Activated CD4-positive, alpha-beta T cell treated with anti-CD3 and anti-CD28 coated beads, Interleukin-2, Interleukin-4, amounts not matched to agents 100 ng/mL and 50 ng/mL, durations not matched to agents 16 hours and 8 hours (primary cell): ENCODE data around the gene FCHO2.
"Not testable (repeated sequence)": the region's sequence is repeated elsewhere in the genome, so short reads cannot be mapped to it uniquely, and the experiment has no call there.

Experiments
- DNase-seq: peaks from one replicate; pipeline ENCODE4 v3.0.0-alpha.2; 2020; ENCODE audit warnings: low spot score

FCHO2 gene, protein sequence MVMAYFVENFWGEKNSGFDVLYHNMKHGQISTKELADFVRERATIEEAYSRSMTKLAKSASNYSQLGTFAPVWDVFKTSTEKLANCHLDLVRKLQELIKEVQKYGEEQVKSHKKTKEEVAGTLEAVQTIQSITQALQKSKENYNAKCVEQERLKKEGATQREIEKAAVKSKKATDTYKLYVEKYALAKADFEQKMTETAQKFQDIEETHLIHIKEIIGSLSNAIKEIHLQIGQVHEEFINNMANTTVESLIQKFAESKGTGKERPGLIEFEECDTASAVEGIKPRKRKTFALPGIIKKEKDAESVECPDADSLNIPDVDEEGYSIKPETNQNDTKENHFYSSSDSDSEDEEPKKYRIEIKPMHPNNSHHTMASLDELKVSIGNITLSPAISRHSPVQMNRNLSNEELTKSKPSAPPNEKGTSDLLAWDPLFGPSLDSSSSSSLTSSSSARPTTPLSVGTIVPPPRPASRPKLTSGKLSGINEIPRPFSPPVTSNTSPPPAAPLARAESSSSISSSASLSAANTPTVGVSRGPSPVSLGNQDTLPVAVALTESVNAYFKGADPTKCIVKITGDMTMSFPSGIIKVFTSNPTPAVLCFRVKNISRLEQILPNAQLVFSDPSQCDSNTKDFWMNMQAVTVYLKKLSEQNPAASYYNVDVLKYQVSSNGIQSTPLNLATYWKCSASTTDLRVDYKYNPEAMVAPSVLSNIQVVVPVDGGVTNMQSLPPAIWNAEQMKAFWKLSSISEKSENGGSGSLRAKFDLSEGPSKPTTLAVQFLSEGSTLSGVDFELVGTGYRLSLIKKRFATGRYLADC

DNA sequence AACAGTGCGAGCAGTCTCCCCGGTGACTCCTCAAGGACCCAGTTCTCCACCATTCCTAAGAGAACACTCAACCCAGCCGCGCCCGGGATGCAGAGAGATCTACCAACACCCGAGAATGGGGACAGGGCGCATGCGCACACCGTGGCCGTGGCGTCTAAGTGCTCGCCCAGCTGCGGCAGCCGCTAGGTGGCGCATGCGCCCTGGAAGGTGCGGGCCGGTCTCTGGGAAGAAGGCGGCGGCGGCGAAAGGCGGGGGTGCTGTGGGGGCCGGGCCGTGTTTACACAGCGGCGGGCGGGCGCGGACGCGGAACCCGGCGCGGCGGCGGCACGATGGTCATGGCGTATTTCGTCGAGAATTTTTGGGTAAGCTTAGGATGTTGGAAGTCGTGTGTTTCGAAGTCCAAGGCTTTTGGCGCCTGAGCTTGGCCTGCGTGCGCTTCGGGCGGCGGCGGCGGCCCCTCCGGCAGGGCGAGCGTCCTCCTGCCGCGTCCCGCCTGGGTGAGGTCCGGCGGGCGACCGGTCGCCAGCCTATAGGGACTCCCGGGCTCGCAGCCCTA is at the start of gene FCHO2:
Gene FCHO2, plus strand, starts transcription at position 274 of the 556 bp plus-strand sequence. Its CDS starts 56 bp downstream, at position 330.
- DNase-seq: peak; percentile 96

DNA sequence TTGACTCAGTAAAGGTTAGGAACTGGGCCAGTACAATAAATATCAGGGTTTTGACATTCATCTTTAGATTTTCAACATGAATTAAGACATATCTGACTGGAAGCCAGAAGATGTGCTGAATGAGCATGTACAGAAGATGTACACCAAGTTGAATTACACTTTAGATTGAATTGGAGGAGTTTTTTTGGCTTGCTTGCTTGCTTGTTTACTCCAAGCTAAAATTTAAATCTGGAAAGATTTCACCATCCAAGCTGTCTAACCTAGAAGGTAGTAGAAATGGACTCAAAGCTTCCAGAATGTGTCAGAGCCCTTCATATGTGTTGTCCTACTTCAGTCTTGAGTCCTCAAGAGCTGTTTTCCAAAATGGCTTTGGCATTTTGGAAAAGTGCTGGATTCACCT is 49.0 kb upstream of the FCHO2 start:
- DNase-seq: no peak

DNA sequence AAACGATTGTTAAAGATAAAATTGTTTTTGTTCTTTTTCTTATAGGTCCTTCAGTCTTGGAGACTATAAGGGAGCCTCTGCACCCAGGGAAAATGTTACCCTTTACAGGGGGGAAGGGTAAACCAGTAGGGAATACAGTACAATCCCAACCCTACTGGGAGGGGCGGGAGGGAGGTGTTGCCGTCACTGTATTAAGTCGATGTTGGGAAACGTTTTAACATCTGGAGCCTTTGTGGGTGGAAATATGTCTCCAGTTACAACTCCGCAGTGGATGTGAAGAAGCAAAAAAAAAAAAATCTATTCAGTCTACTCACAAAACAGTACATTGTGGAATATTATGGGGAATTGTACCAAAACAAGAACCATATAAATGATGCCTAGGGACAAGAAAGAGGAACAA is 47.2 kb upstream of the FCHO2 start:
- DNase-seq: no peak

DNA sequence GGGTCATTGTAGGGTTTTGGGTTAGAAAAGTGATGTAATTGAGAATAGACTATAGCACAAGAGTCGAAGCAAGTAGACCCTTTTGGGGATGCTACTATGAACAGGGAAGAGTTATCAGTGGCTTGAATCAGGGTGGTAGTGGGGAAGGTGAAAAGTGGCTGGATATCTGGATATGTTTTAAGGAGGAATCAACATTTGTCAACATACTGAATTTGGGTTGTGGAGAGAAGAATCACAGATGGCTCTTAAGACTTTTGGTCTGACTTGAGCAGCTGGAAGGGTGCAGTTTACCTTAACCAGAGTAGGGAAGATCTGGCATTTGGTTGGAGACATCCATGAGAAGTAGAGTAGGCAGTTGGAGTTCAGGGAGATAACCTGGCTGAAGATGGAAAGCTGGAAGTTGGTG is 38.5 kb upstream of the FCHO2 start:
- no peak for DNase-seq

DNA sequence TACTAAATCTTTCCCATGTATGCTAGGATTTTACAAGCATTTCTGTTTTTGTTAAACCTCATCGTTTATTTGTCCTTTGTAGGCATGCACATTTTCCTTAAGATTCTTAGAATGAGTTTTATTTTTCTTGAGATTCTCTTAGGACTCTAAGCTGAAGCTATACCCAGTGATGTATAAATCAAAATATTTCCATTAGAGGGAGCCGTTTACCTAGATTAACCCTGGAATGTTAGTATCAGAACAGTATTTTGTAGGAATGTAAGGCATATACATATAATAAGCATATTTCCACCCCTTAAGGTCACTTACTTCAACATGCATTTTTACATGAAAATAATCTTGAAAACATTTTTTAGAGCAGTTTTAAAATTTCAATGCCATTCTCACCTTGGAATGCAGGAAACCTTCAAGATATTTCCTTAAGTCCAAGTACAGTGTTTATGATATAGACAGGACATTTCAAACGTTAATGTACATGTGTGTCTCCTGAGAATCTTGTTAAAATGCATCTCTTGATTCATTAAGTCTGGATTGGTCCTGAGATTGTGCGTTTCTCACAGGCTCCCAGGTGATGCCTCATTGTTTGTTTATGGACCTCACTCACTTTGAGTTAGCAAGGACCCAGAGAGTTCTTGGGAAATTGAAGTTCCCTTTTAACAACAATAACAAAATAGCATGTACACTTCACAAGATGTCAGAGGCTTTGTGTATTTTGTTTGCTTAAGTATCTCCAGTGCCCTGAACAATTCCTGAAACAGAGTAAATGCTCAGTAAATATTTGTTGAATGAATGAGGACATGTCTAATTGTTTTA is 34.9 kb upstream of the FCHO2 start:
- DNase-seq: no peak

DNA sequence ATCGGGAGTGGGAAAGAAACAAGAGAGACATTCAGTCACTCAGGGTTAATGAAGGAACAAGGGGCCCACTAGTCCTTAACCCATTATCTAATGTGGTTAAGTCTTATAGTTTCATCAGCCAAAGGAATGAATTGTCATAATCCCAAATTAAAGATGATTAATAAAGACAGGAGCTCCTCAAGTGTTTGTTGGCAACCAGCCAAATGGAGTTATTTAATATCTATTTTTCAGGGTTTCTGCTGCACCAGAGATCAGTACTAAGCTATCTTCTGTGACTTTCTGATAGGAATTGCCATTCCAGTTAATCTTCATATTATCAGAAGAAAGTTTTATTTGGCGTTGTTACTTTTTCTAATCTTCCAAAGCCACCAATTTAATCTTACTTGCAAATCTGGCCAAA is 34.0 kb upstream of the FCHO2 start:
- no peak for DNase-seq

DNA sequence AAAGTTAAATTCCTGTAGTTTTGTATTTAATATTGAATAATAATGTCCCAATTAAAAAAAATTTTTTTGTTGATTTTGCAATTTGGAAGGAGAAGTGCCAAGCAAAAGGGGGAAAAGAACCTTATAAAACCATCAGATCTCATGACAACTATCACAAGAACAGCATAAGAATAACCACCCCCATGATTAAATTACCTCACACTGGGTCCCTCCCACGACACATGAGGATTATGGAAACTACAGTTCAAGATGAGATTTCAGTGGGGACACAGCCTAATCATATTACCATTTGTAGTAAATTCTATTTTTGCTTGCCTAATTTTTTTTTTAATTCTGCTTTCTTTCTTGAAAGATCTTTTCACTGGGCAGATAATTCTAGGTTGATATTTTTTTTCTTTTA is 33.4 kb upstream of the FCHO2 start:
- DNase-seq: no peak

DNA sequence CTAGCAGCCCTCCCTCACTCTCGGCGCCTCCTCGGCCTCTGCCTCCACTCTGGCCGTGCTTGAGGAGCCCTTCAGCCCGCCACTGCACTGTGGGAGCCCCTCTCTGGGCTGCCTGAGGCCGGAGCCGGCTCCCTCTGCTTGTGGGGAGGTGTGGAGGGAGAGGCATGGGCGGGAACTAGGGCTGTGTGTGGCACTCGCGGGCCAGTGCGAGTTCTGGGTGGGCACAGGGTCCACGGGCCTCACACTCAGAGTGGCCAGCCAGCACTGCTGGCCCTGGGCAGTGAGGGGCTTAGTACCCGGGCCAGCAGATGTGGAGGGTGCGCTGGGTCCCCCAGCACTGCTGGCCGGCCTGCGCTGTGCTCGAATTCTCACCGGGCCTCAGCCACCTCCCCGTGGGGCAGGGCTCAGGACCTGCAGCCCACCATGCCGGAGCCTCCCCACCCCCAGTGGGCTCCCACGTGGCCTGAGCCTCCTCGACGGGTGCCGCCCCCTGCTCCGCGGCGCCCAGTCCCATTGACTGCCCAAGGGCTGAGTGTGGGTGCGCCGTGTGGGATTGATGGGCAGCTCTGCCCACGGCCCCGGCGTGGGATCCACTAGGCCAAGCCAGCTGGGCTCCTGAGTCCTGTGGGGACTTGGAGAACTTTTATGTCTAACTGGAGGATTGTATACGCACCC is 30.4 kb upstream of the FCHO2 start:
- no peak for DNase-seq

DNA sequence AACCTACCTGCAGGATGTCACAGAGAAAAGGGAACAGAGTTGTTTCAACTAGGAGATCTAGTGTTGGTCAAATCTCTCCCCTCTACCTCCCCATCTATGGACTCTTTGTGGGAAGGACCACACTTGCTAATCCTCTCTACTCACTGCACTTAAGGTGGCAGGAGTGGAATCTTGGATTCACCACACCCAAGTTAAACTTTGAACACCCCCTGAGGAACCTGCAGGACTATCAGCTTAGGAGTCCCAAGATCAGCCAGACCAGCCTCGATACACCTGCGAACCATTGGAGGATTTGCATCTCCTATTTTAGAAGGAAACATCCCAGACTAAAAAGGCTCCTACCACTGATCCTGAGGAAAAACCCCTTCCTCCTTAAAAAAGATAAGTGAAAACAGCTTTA is 23.2 kb upstream of the FCHO2 start:
- DNase-seq: not testable (repeated sequence)

DNA sequence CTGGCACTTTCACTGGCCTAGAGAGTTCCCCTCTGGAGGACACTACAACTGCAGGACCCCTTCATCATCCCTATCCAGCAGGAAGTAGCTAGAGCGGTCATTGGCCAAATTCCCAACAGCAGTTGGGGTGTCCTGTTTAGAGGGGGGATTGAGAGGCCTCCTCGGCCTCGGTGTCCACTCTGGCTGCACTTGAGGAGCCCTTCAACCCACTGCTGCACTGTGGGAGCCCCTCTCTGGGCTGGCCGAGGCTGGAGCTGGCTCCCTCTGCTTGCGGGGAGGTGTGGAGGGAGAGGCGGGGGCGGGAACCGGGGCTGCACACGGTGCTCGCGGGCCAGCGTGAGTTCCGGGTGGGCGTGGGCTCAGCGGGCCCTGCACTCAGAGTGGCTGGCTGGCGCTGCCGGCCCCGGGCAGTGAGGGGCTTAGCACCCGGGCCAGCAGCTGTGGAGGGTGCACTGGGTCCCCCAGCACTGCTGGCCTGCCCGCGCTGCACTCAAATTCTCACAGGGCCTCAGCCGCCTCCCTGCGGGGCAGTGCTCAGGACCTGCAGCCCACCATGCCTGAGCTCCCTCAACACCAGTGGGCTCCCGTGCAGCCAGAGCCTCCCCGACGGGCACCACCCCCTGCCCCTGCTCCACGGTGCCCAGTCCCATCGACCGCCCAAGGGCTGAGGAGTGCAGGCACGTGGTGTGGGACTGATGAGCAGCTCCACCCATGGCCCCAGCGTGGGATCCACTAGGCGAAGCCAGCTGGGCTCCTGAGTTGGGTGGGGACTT is 20.7 kb upstream of the FCHO2 start:
- not testable (repeated sequence) for DNase-seq

DNA sequence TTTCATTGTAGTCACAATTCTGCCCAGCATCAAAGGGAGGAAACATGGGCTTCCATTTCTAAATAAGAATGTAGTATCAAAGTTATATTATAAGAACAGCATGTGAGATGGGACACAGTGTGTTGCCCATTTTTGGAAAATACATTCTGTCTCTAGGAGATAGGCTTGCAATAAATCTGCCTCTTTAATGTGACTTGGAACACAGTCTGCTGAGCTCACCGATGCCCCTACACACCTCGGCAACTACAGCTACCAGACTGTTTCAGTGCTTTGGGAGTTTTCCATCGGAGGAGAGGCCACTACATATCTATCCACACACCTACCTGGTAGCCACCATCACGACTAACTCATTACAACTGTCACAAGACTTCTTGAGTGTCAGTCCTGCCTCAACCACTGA is 18.9 kb upstream of the FCHO2 start:
- no peak for DNase-seq

DNA sequence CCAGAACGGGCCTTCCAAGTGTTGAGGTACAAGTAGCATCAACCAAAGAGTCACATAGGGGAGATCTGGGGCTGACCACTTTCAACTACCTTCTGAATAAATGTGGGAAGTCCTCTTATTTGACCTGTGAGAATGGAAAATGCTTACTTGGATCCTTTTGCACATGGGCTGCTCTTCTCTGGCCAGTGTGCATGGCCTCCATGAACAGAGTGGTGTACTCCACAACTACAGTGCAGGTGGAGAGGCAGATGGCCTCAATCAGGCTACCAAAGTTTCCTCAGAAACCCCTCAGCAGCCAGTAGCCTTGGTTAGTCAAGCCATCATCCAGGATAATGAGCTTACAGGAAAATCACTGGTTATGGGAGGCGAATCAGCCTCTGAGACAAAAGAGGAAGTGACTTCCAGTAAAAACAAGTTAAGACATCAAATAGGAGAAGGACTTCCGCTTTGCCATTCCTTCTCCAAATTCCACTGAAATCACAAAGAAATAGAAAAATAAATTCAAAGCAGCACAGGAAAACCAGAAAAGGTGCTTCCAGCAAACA is 18.3 kb upstream of the FCHO2 start:
- no peak for DNase-seq

DNA sequence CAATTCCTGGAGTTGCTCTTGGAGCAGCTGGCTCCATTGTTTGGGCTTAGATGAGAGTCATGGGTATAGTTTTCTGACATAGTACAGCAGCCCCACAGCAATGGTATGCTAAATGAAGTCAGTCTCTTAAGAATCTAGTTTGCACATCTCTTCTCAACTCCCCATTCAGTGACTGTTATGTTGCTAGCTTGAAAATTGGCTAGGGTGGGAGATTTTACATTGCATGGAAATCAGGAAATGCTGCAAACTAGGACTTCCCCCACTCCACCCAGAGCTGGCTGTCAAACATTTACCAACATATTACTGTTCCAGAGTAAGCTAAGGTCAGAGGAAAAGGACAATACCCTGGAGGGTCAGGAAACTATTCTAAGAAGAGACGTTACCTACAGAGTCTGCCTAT is 17.6 kb upstream of the FCHO2 start:
- DNase-seq: no peak

DNA sequence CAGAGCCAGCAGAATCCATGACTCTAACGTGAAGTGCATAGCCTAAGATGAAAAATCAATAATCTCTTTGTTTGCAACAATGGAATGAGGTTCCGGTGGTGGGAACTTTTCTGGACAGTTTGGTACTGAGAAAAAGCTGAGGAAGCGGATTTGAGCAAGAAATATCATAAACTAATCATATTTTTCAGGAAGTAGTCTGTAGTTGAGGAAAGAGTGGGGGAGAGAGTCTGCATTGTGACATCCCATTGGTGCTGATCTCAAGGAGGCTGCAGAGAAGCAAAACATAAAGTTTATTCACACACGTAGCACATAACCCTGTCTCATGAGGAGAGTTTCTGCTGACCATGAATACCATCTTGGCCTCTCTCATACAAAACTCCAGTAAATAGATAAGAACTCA is 15.8 kb upstream of the FCHO2 start:
- DNase-seq: no peak

DNA sequence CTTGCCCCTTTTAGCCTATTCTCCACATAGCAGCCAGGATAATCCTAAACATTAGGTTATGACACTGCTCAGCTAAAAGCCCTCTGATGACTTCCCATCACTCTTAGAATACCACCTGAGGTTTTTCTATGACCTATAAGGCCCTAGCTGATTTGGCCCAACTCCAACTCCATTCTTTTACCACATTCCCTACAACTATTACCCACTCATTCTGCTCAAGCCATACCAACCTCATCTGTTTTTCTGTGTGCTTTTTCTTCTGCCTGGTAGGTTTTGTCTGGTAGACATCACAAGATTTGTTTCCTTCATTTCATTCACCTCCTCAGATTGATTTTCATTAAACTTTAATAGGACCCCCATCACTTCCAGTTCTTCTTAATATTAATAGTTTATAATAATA is 12.5 kb upstream of the FCHO2 start:
- no peak for DNase-seq

DNA sequence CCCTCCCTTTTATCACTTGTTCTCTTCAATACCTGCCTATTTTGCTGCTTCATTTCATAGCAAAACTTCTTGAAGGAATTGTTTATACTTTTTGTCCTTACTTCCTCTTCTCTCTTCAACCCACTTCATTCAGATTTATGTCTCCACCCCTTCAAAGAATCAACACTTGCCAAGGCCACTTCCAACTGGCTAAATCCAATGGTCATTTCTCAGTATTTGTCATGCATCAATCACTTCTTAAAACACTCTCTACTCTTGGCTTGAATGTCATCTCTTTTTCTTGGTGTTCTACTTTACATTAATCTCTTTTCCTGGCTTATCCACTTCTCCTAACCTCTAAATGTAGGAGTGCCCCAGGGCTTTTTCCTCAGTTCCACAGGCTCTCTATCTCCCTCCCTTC is 8.3 kb upstream of the FCHO2 start:
- DNase-seq: no peak

DNA sequence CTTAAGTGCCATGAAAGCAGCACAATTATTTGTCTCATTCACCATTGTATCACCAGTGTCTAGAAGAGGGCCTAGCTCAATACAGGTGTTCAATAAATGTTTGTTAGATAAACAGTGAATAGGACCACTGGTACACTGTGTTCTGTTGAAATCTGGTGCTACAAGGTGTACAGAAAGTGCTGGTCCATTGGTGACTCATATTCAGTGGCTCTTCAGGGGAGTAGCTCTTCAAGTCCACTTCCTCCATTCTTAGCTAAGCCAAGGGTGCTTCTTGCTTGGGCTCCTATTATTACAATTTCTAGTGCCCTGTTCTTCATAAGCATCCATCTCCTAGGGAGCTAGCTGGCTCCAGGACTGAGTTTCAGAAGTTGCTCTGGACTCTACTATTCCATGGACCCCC is 6.4 kb upstream of the FCHO2 start:
- no peak for DNase-seq

DNA sequence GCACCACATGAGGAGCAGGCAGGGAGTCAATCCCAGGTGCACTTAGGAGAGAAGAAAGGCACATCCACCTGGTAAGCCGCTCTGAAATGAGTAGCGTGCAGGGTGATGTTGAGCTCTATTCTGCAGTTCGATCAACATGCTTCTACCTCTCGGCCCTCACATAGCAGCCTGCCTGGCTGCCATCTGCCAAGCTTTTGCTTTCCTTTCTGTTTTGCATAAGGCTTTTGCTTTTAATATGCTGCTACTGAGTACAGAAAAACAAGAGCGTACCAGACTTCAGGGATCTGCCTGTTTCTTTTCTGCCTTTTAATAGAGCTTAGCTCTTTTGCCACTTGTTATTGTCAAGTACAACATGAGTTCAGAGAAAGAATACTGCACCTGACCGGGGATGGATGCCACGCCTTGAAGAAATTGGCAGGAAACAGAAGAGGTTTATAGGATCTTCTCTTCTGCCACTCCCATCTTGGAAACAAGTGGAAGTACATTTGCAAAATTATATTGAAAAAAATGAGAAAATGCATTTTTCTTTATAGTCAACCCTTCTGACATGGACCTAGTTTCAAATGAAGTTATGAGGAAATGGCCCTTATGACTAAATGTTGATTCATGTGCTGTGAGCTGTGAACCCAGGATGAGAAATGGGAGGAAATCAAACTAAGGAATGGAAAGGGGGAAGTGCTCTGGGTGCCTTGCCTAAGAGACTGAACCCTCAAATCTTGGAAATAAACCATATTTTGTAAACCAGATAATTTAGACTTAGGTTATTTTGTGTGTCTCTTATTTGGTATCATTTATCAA is 4.0 kb upstream of the FCHO2 start:
- no peak for DNase-seq

DNA sequence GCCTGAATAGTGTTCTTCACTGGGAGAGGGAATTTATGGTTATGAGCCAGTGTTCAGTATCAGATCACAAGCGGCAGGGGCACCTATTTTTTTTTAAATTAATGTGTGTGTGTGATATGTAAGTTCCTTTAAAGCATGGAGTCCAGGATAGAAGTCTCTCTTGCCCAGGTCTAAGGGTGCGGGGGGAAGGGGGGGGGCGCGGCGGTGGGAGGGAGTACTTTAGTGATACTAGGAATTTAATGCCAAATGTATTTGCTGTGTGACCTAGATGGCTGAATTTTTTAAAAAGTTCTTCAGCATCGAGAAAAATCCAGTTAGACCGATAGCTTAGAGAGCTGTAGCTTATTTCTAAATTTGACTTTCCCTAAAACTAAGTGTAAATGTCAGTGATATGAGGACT is 1.5 kb upstream of the FCHO2 start:
- DNase-seq: no peak
